Uterus (tissue), 2 donors: ENCODE measurements around the gene RGS10.

ENCODE experiments used
- POLR2A ChIP-seq, 2 donors: fragments of 450-650 bp; IDR thresholded peaks; one replicate each; pipeline ENCODE4 v1.6.1; 2016; ENCODE audit warnings: antibody characterized with exemption in 2 of 2, mild to moderate bottlenecking in 1 of 2, moderate library complexity in 1 of 2
- TF ChIP-seq, protein P1 (sequence below), 4 experiments: fragments of 200-600 bp in 2 of 4; fragments of 450-650 bp in 2 of 4; sonication (generic) in 2 of 4; IDR thresholded peaks; one replicate each; pipeline ENCODE4 v1.5.1; 2016 to 2019; ENCODE audit warnings: antibody characterized with exemption in 4 of 4, mild to moderate bottlenecking in 2 of 4, moderate library complexity in 1 of 4

DNA sequence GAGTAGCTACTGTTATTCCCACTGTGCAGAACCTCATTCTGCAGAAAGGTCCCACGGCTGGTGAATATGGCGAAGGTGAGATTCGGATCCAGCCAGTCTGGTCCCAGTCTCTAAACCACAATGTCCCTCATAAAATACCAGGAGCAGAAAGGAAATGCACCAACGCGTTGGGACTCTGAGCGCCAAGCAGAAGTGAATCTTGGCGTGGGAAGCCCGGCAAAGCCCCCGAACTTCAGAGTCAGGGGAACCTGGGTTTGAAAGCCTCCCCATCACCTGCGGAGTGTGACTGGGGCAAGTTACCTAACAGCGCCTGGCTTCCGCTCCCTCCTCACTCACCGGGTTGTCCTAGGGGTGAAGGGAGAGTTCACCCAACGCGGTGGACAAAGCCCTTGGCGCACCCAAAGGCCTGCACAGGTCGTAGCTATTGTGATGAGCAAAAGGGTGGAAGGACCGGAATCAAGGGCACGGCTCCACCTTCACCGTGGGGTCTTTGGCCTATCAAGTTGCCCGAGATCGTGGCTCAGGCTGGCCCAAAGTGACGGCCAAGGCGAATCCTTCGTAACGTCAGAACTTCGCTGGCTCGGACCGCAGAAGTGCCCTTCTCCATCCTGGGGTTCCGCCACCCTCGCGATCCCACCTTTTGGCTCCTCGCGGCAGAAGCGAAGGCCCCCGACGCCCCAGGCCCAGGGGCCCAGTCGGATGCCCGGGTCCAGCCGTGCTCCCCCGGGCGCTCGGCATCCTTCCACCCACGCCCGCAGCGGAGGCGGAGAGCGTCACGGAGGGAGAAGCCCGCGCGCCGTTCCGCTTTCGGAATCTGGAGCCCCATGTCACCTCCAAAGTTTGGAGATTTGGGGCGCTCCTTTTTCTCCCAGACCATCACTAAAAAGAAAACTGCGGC, 811 bp downstream of the RGS10 start:
- TF ChIP-seq, protein P1, sequence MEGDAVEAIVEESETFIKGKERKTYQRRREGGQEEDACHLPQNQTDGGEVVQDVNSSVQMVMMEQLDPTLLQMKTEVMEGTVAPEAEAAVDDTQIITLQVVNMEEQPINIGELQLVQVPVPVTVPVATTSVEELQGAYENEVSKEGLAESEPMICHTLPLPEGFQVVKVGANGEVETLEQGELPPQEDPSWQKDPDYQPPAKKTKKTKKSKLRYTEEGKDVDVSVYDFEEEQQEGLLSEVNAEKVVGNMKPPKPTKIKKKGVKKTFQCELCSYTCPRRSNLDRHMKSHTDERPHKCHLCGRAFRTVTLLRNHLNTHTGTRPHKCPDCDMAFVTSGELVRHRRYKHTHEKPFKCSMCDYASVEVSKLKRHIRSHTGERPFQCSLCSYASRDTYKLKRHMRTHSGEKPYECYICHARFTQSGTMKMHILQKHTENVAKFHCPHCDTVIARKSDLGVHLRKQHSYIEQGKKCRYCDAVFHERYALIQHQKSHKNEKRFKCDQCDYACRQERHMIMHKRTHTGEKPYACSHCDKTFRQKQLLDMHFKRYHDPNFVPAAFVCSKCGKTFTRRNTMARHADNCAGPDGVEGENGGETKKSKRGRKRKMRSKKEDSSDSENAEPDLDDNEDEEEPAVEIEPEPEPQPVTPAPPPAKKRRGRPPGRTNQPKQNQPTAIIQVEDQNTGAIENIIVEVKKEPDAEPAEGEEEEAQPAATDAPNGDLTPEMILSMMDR (IDR thresholded peaks at IDR 0.05) = no peak
- TF ChIP-seq POLR2A (IDR thresholded peaks at IDR 0.05) = no peak
